ENCODE measurements around the gene NACA2.

NACA2 gene

DNA sequence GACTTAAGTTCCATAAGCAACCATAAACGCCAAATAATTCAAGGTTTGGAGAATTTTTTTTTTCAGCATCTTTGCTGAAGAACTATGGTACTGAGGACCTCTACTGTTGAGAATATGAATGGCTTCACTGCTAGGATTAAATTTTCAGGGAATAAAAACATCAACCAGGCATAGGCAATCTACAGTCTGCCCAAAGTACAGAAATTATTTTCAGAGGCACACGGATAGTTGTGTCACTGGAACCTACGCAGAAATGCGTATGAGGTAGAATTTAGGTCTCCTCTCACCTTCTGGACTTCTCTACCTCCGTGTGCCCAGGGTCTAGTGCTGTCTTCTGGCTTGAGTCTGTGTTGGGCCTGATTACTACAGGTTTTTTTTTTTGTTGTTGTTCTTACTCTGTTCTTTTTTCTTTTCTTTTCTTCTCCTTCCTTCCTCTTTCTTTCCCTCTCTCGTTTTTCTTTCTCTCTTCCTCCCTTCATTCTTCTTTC is 39.7 kb downstream of the NACA2 start:
- DNase-seq (ENCODE audit: low read depth in 2 of 2) = no peak

DNA sequence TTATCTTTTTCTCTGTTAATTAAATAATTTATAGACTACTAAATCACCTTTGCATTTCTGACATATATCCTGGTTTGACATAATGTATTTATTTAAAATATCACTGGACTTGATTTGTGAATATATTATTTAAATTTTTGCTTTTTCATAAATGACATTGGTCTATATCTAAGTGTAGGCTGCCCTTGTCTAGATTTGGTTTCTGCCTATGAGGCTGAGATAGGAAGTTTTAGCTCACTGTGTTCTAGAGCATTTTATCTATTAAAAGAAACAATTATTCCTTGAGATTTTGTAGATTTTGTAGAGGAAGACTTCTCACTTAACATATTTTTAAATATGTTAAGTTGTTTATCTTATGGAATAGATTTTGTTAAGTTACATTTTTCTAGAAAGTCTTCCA is 43.9 kb downstream of the NACA2 start:
- no peak for DNase-seq (ENCODE audit: low read depth in 2 of 2)

DNA sequence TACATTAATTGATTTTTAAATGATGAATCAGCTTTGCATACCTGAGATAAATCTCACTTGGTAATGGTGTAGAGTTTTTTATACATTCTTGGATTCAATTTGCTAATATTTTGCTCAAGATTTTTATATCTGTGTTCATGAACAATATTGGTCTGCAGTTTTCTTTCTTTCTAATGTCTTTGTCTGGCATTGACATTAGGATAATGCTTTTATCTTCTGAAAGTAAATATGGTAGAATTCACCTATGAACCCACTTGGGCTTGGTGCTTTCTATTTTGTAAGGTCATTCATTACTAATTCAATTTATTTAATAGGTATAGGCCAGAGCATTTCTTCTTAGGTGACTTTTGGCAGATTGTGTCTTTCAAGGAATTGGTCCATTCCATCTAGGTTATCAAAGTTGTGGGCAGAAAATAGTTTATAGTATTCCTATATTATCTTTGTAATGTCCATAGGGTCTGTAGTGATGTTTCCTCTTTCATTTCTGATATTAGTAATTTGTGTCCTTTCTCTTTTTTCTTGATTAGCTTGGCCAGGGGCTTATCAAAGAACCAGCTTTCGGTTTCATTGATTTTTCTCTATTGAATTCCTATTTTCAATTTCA is 45.6 kb downstream of the NACA2 start:
- no peak for DNase-seq (ENCODE audit: low read depth in 2 of 2)

DNA sequence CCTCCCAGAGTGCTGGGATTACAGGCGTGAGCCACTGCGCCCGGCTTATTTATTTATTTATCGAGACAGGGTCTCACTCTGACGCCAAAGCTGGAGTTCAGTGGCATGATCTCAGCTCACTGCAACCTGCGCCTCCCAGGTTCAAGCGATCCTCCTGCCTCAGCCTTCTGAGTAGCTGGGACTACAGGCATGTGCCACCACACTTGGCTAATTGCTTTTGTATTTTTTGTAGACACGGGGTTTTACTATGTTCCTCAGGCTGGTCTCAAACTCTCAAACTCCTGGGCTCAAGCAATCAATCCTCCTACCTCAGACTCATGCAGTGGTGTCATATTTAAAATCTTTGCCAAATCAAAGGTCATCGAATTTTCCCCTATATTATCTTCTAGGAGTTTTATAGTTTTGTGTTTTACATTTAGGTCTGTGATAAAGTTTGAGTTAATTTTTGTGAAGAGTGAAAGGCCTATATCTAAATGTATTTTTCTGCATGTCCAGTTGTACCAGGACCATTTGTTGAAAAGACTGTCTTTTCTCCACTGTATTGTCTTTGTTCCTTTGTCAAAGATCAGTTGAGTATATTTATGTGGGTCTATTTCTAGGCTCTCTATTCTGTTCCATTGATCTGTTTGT is 47.1 kb downstream of the NACA2 start:
- no peak for DNase-seq (ENCODE audit: low read depth in 2 of 2)

DNA sequence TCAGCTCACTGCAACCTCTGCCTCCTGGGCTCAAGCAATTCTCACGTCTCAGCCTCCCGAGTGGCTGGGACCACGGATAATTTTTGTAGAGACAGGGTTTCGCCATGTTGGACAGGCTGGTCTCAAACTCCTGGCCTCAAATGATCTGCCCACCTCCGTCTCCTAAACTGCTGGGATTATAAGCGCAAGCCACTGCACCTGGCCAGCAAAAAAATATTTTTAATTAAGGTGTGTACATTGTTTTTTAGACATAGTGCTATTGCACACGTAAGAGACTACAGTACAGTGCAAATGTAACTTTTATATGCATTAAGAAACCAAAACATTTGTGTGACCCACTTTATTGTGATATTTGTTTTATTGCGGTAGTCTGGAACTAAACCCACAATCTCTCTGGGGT is 49.0 kb downstream of the NACA2 start:
- no peak for DNase-seq (ENCODE audit: low read depth in 2 of 2)

DNA sequence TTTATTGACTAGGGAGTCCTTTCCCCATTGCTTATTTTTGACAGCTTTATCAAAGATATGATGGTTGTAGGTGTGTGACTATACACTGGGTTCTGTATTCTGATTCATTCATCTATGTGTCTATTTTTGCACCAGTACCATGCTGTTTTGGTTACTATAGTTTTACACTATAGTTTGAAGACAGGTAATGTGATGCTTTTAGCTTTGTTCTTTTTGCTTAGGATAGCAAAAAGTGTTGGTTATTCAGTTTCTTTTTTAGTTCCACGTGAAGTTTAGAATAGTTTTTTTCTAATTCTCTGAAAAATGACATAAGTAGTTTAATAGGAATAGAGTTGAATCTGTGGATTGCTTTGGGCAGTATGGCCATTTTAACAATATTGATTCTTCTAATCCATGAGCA is 50.1 kb downstream of the NACA2 start:
- DNase-seq (ENCODE audit: low read depth in 2 of 2) = no peak
